A673 (cell line): ENCODE measurements around the gene EPHA5. TPM values are rescaled to one million over a fixed set of nuclear protein-coding genes. Genes with fewer than 3 reads are reported as not detected.

Experiments
- BruUV-seq: library from RNA; stranded (reverse); fragments of 400-500 nt; replicated peaks from 2 replicates; lab custom pipeline; 2021; lab: Mats Ljungman, UMichigan
- CTCF ChIA-PET: fragments of 300-600 bp; sonication (Branson Sonifier 250); formaldehyde crosslinking; loops from one replicate; lab custom pipeline; 2022; ENCODE audit warnings: antibody characterized with exemption; lab: Charles Lee
- POLR2A ChIA-PET: fragments of 300-600 bp; sonication (Branson Sonifier 250); formaldehyde crosslinking; loops from one replicate; lab custom pipeline; 2022; ENCODE audit warnings: antibody characterized with exemption; ENCODE audit not compliant: low non-redundant PET; lab: Charles Lee
- DNase-seq: peaks from one replicate; pipeline ENCODE4 v3.0.0-alpha.2; 2015; ENCODE audit warnings: low spot score
- H3K27ac ChIP-seq: fragments of 200-600 bp; sonication (generic); 2 replicates; pipeline ENCODE4 v1.5.1; 2016; ENCODE audit warnings: mixed run types, low read depth, mild to moderate bottlenecking, mixed read lengths, antibody characterized with exemption, low read length; ENCODE audit not compliant: poor library complexity, severe bottlenecking
- H3K27me3 ChIP-seq: fragments of 200-600 bp; sonication (generic); replicated peaks from 2 replicates; pipeline ENCODE4 v1.6.1; 2017; ENCODE audit warnings: mixed run types, low read depth, mild to moderate bottlenecking, mixed read lengths, antibody characterized with exemption, low read length; ENCODE audit not compliant: insufficient read depth, poor library complexity
- H3K36me3 ChIP-seq: fragments of 200-600 bp; sonication (generic); 2 replicates; pipeline ENCODE4 v1.6.1; 2016; ENCODE audit warnings: mixed run types, mild to moderate bottlenecking, mixed read lengths, antibody characterized with exemption, low read length; ENCODE audit not compliant: insufficient read depth, poor library complexity, severe bottlenecking
- H3K4me1 ChIP-seq: fragments of 200-600 bp; sonication (generic); 2 replicates; pipeline ENCODE4 v1.6.1; 2017; ENCODE audit warnings: mixed run types, mild to moderate bottlenecking, mixed read lengths, antibody characterized with exemption, low read length; ENCODE audit not compliant: insufficient read depth, poor library complexity, severe bottlenecking
- H3K4me3 ChIP-seq: fragments of 200-600 bp; sonication (generic); 2 replicates; pipeline ENCODE4 v1.5.1; 2016; ENCODE audit warnings: low read depth, mixed run types, mild to moderate bottlenecking, mixed read lengths, low read length; ENCODE audit not compliant: poor library complexity, severe bottlenecking
- H3K9me3 ChIP-seq: fragments of 200-600 bp; sonication (generic); 2 replicates; pipeline ENCODE4 v1.6.1; 2016; ENCODE audit warnings: mixed run types, low read depth, mild to moderate bottlenecking, mixed read lengths, antibody characterized with exemption, low read length; ENCODE audit not compliant: poor library complexity, severe bottlenecking
- CTCF ChIP-seq: fragments of 300-800, 200-600 bp; sonication (generic); conservative IDR thresholded peaks from 2 replicates; pipeline ENCODE4 v1.5.1; 2017; ENCODE audit warnings: low read depth, mild to moderate bottlenecking, antibody characterized with exemption, low read length, moderate library complexity, mixed read lengths
- EZH2 ChIP-seq: fragments of 200-600 bp; sonication (generic); IDR thresholded peaks from 2 replicates; pipeline ENCODE4 v1.6.1; 2017; ENCODE audit warnings: borderline replicate concordance, low read depth, mild to moderate bottlenecking, mixed read lengths, antibody characterized with exemption, low read length; ENCODE audit not compliant: poor library complexity, severe bottlenecking
- intact Hi-C: fragments of 100-400 bp; cut with micrococcal nuclease; formaldehyde crosslinking; loops from one replicate; pipeline ENCODE4 v1.10.0; 2022; ENCODE audit not compliant: unreplicated experiment
- total RNA-seq: library from RNA; stranded (reverse); gene quantifications from 2 replicates; pipeline ENCODE4 v1.2.3, GENCODE V29; 2021

EPHA5 gene
- total RNA-seq, 1 experiment from 2014 or later = 6.0 TPM

- no peak overlapping the region for H3K4me3 ChIP-seq
- ChIA-PET POLR2A (no interaction called here), CTCF (no interaction called here)
- DNase-seq = no peak
- no TSS peak for BruUV-seq
- intact Hi-C loops = no loop called here
- H3K27me3 ChIP-seq = no peaks in the 10 kb centered on the region
- TF ChIP-seq EZH2 (no peak), CTCF (no peak)
- H3K27ac ChIP-seq = no peak overlapping the region
- H3K4me1 ChIP-seq = no peaks in the 10 kb centered on the region
- no peaks in the 10 kb centered on the region for H3K36me3 ChIP-seq
- H3K9me3 ChIP-seq = no peaks in the 10 kb centered on the region
These were observed 269.2 kb downstream of the EPHA5 start for GRCh38 chr4:65401083-65401482.

GRCh38 chr4:65399084-65399483 is 271.2 kb downstream of the EPHA5 start:
- POLR2A ChIA-PET = no interaction called here
- intact Hi-C loops = no loop called here

GRCh38 chr4:65393078-65393477 is 277.2 kb downstream of the EPHA5 start:
- ChIA-PET POLR2A (no interaction called here), CTCF (no interaction called here)
- no peak for TF ChIP-seq EZH2
- no peaks in the 10 kb centered on the region for H3K36me3 ChIP-seq
- no peak overlapping the region for H3K27ac ChIP-seq
- H3K27me3 ChIP-seq = no peaks in the 10 kb centered on the region
- no peaks in the 10 kb centered on the region for H3K9me3 ChIP-seq
- no peaks in the 10 kb centered on the region for H3K4me1 ChIP-seq
- no TSS peak for BruUV-seq
- no peak for DNase-seq
- intact Hi-C loops = no loop called here
- no peak overlapping the region for H3K4me3 ChIP-seq

More at GRCh38 chr4:65399084-65399483, 271.2 kb downstream of the EPHA5 start:
- Histone ChIP-seq H3K4me3 (no peak overlapping the region), H3K9me3 (no peaks in the 10 kb centered on the region), H3K36me3 (no peaks in the 10 kb centered on the region), H3K27me3 (no peaks in the 10 kb centered on the region), H3K27ac (no peak overlapping the region), H3K4me1 (no peaks in the 10 kb centered on the region)
- BruUV-seq = no TSS peak
- TF ChIP-seq EZH2 = no peak
- no peak for TF ChIP-seq CTCF
- CTCF ChIA-PET = no interaction called here
- peak; percentile 7 for DNase-seq

DNA sequence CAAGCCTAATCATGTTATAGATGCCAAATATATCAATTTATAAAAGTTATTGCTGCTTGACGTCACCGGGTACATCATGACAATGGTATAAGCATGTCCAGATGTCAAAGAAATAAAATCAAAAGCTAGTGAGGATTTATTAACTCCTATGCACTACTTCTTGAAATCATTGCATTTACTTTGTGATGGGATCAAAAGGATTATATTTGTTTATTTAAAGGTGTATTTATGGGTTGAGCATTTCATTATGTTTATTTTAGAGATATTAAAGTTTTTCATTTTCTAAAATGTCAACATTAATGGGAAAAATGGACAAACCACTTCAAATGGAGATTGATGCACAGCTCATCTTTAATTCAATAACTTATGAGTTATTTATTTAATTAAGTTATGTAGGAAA is 277.8 kb downstream of the EPHA5 start:
- Histone ChIP-seq H3K36me3 (no peaks in the 10 kb centered on the region), H3K4me1 (no peaks in the 10 kb centered on the region), H3K27ac (no peak overlapping the region), H3K4me3 (no peak overlapping the region), H3K9me3 (no peaks in the 10 kb centered on the region), H3K27me3 (no peaks in the 10 kb centered on the region)
- BruUV-seq = no TSS peak
- TF ChIP-seq EZH2 = no peak
- no peak for TF ChIP-seq CTCF
- DNase-seq = no peak
- CTCF ChIA-PET = no interaction called here
- intact Hi-C loops = no loop called here
- POLR2A ChIA-PET = no interaction called here
